GM10266 (cell line): ENCODE data around the gene NT5M.

Source experiments
- DNase-seq: peaks from one replicate; pipeline ENCODE4 v3.0.0; 2012; ENCODE audit errors: extremely low spot score
- CTCF ChIP-seq: IDR thresholded peaks from 2 replicates; pipeline ENCODE4 v1.5.1; 2012; ENCODE audit warnings: mild to moderate bottlenecking, low read depth; ENCODE audit not compliant: control insufficient read depth, insufficient read depth; ENCODE audit errors: missing control alignments

NT5M gene

GRCh38 chr17:17352836-17353624, 49.9 kb downstream of the NT5M start:
- TF ChIP-seq CTCF, result no peak
- DNase-seq, result no peak

GRCh38 chr17:17353625-17354484, 50.7 kb downstream of the NT5M start:
- no peak for TF ChIP-seq CTCF
- DNase-seq, result no peak

- TF ChIP-seq CTCF, result peak; percentile 86
- peak; percentile 86 for DNase-seq
Measured at GRCh38 chr17:17354560-17355349, 51.6 kb downstream of the NT5M start.

- DNase-seq, result no peak
- TF ChIP-seq CTCF, result no peak
Measured at GRCh38 chr17:17355426-17355825, 52.3 kb downstream of the NT5M start.

- peak; percentile 97 for TF ChIP-seq CTCF
- DNase-seq, result peak; percentile 83
Measured at GRCh38 chr17:17356149-17356930, 53.2 kb downstream of the NT5M start.

- DNase-seq, result no peak
- TF ChIP-seq CTCF, result no peak
Measured at GRCh38 chr17:17356931-17357270, 53.7 kb downstream of the NT5M start.
